DOHH2 (cell line): ENCODE results near the gene TMC8.

Source experiments
- H3F3A ChIP-seq: fragments of 200-600 bp; sonication (generic), shearing (Covaris generic); 2 replicates; pipeline ENCODE4 v1.6.0; 2016; ENCODE audit warnings: antibody characterized with exemption, mild to moderate bottlenecking; ENCODE audit not compliant: control insufficient read depth, insufficient read depth
- H3K27ac ChIP-seq: fragments of 200-600 bp; sonication (generic); 2 replicates; pipeline ENCODE4 v1.5.1; 2014; ENCODE audit warnings: low read depth, mild to moderate bottlenecking, low read length, moderate library complexity
- H3K27me3 ChIP-seq: fragments of 200-600 bp; sonication (generic); 2 replicates; pipeline ENCODE4 v1.6.1; 2014; ENCODE audit warnings: mild to moderate bottlenecking, low read length, mixed read lengths; ENCODE audit not compliant: control insufficient read depth
- H3K36me3 ChIP-seq: fragments of 200-600 bp; sonication (generic); 2 replicates; pipeline ENCODE4 v1.6.1; 2014; ENCODE audit warnings: mild to moderate bottlenecking, low read length, moderate library complexity, mixed read lengths; ENCODE audit not compliant: control insufficient read depth
- H3K4me1 ChIP-seq: fragments of 200-600 bp; sonication (generic); 2 replicates; pipeline ENCODE4 v1.6.1; 2014; ENCODE audit warnings: mild to moderate bottlenecking, low read length, mixed read lengths; ENCODE audit not compliant: control insufficient read depth
- H3K4me2 ChIP-seq: fragments of 200-600 bp; sonication (generic); 2 replicates; pipeline ENCODE4 v1.6.0; 2014; ENCODE audit warnings: mild to moderate bottlenecking, low read length, moderate library complexity
- H3K4me3 ChIP-seq: fragments of 200-600 bp; sonication (generic); 2 replicates; pipeline ENCODE4 v1.5.1; 2014; ENCODE audit warnings: mild to moderate bottlenecking, low read length, mixed read lengths
- H3K79me2 ChIP-seq: fragments of 200-600 bp; sonication (generic); 2 replicates; pipeline ENCODE4 v1.6.1; 2014; ENCODE audit warnings: mild to moderate bottlenecking, low read length, mixed read lengths; ENCODE audit not compliant: control insufficient read depth
- H3K9me2 ChIP-seq: fragments of 200-600 bp; sonication (generic); replicated peaks from 2 replicates; pipeline ENCODE4 v1.6.1; 2014; ENCODE audit warnings: mild to moderate bottlenecking, low read length, mixed read lengths; ENCODE audit not compliant: control insufficient read depth
- H3K9me3 ChIP-seq: fragments of 200-600 bp; sonication (generic); 2 replicates; pipeline ENCODE4 v1.6.1; 2014; ENCODE audit warnings: antibody characterized with exemption, low read length, mixed read lengths; ENCODE audit not compliant: control insufficient read depth, insufficient read depth
- H4K20me1 ChIP-seq: fragments of 200-600 bp; sonication (generic); 2 replicates; pipeline ENCODE4 v1.6.0; 2014; ENCODE audit warnings: low read depth, mild to moderate bottlenecking, antibody characterized with exemption, low read length, moderate library complexity; ENCODE audit not compliant: control insufficient read depth, insufficient read depth
- EZH2phosphoT487 ChIP-seq: fragments of 200-600 bp; sonication (generic); IDR thresholded peaks from 2 replicates; pipeline ENCODE4 v1.6.1; 2017; ENCODE audit warnings: borderline replicate concordance, mild to moderate bottlenecking, antibody characterized with exemption, low read length, moderate library complexity, mixed read lengths
- TF ChIP-seq, protein P1 (sequence below): fragments of 200-600 bp; sonication (generic); IDR thresholded peaks from one replicate; pipeline ENCODE4 v1.5.1; 2014; ENCODE audit warnings: antibody characterized with exemption, mild to moderate bottlenecking, low read depth, low read length; ENCODE audit not compliant: poor library complexity, severe bottlenecking

Gene TMC8

DNA sequence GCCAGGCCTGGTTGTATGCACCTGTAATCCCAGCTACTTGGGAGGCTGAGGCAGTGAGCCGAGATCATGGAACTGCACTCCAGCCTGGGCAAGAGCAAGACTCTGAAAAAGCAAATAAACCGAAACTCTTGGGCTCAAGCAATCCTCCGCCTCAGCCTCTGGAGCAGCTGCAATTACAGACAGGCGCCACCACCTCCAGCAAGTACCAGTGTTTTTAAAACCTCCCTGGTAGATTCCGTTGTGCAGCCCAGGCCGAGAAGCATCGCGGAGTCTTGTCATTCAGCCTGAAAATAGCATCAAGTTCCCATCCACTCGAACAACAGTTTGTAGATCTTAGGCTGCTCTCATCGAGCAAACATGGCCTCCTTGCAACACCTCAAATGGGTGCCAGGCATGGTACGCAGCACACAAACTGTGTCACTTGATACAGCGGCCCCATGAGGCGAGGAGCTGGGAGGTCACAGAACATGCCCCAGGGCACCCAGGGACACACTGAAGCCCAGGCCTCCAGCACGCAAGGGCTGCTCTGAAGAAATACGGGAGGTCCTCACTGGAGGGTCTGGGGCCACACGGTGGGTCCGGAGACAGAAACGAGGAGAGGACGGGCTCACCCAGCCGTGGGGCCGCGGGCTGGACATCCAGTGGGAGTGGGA lies 20.1 kb upstream of the TMC8 start:
- Histone ChIP-seq H3K9me3 (no peaks in the 10 kb centered on the region), H3K4me2 (no peak overlapping the region), H3K4me1 (peaks cover 10% of the 10 kb centered on the region), H3F3A (peaks cover 22% of the 10 kb centered on the region), H3K27ac (no peak overlapping the region), H3K27me3 (no peaks in the 10 kb centered on the region), H4K20me1 (no peaks in the 10 kb centered on the region), H3K79me2 (peaks cover 7% of the 10 kb centered on the region), H3K4me3 (no peak overlapping the region), H3K36me3 (peaks cover 68% of the 10 kb centered on the region), H3K9me2 (no peaks in the 10 kb centered on the region)
- no peak for TF ChIP-seq EZH2phosphoT487
- TF ChIP-seq, protein P1, sequence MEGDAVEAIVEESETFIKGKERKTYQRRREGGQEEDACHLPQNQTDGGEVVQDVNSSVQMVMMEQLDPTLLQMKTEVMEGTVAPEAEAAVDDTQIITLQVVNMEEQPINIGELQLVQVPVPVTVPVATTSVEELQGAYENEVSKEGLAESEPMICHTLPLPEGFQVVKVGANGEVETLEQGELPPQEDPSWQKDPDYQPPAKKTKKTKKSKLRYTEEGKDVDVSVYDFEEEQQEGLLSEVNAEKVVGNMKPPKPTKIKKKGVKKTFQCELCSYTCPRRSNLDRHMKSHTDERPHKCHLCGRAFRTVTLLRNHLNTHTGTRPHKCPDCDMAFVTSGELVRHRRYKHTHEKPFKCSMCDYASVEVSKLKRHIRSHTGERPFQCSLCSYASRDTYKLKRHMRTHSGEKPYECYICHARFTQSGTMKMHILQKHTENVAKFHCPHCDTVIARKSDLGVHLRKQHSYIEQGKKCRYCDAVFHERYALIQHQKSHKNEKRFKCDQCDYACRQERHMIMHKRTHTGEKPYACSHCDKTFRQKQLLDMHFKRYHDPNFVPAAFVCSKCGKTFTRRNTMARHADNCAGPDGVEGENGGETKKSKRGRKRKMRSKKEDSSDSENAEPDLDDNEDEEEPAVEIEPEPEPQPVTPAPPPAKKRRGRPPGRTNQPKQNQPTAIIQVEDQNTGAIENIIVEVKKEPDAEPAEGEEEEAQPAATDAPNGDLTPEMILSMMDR: no peak

GRCh38 chr17:78111016-78111726 lies 19.4 kb upstream of the TMC8 start:
- Histone ChIP-seq H3K27ac (no peak overlapping the region), H3K79me2 (peaks cover 7% of the 10 kb centered on the region), H3K9me2 (no peaks in the 10 kb centered on the region), H3K36me3 (peaks cover 68% of the 10 kb centered on the region), H3F3A (peaks cover 17% of the 10 kb centered on the region), H3K9me3 (no peaks in the 10 kb centered on the region), H3K4me2 (no peak overlapping the region), H3K4me1 (peaks cover 10% of the 10 kb centered on the region), H4K20me1 (no peaks in the 10 kb centered on the region), H3K4me3 (no peak overlapping the region), H3K27me3 (no peaks in the 10 kb centered on the region)
- TF ChIP-seq, protein P1: no peak
- TF ChIP-seq EZH2phosphoT487: no peak

- Histone ChIP-seq H3K9me3 (no peaks in the 10 kb centered on the region), H4K20me1 (no peaks in the 10 kb centered on the region), H3K36me3 (peaks cover 71% of the 10 kb centered on the region), H3K4me3 (no peak overlapping the region), H3K4me2 (no peak overlapping the region), H3K27ac (no peak overlapping the region), H3K4me1 (peaks cover 10% of the 10 kb centered on the region), H3K27me3 (no peaks in the 10 kb centered on the region), H3F3A (peaks cover 10% of the 10 kb centered on the region), H3K79me2 (peaks cover 7% of the 10 kb centered on the region), H3K9me2 (no peaks in the 10 kb centered on the region)
- TF ChIP-seq, protein P1: no peak
- TF ChIP-seq EZH2phosphoT487: no peak
Observed at GRCh38 chr17:78111727-78112517, 18.6 kb upstream of the TMC8 start.
